Mammary epithelial cell (primary cell): ENCODE measurements around the gene CCDC116.

Experiments
- EZH2 ChIP-seq: IDR thresholded peaks from 2 replicates; pipeline ENCODE4 v1.6.1; 2012; ENCODE audit warnings: low read length, inconsistent platforms, borderline replicate concordance
- TF ChIP-seq, protein P1 (sequence below), 2 donors: IDR thresholded peaks in 1 of 2; conservative IDR thresholded peaks in 1 of 2; 2 replicates each; pipeline ENCODE4 v1.5.1; 2011 to 2012; ENCODE audit warnings: inconsistent platforms in 2 of 2, low read length in 2 of 2, mild to moderate bottlenecking in 2 of 2, control low read depth in 1 of 2, low read depth in 1 of 2; ENCODE audit not compliant: insufficient read depth in 1 of 2; ENCODE audit errors: extremely low read depth in 1 of 2

DNA sequence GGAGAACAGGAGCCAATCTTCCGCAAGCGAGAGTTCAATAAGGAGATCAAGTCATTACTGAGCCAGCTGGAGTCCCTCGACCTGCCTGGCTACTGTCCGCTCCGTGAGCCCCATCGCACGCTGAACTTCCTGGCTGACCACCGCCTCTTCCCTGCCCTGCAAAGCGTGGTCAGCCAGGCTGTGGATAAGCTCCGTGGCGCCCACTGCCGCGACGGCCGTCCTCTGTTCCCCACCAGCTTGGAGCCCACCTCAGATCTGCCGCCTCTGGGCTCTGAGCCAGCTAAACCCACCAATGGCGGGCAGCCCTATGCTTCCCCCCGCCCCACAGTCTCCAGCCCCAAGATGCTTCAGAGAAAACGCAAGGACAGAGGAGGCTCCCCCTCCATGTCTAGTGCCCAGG lies 2.3 kb downstream of the CCDC116 start:
- TF ChIP-seq, protein P1, sequence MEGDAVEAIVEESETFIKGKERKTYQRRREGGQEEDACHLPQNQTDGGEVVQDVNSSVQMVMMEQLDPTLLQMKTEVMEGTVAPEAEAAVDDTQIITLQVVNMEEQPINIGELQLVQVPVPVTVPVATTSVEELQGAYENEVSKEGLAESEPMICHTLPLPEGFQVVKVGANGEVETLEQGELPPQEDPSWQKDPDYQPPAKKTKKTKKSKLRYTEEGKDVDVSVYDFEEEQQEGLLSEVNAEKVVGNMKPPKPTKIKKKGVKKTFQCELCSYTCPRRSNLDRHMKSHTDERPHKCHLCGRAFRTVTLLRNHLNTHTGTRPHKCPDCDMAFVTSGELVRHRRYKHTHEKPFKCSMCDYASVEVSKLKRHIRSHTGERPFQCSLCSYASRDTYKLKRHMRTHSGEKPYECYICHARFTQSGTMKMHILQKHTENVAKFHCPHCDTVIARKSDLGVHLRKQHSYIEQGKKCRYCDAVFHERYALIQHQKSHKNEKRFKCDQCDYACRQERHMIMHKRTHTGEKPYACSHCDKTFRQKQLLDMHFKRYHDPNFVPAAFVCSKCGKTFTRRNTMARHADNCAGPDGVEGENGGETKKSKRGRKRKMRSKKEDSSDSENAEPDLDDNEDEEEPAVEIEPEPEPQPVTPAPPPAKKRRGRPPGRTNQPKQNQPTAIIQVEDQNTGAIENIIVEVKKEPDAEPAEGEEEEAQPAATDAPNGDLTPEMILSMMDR (conservative IDR thresholded peaks at IDR 0.05 in 1 of 2, IDR thresholded peaks at IDR 0.05 in 1 of 2; ENCODE audit: extremely low read depth in 1 of 2, insufficient read depth in 1 of 2, low read depth in 1 of 2, low read length in 2 of 2): no peak
- no peak for TF ChIP-seq EZH2
